ENCODE results near the gene TMEM187. TPM values are rescaled to one million over a fixed set of nuclear protein-coding genes. Genes with fewer than 3 reads are reported as not detected.

Gene TMEM187
- total and polyA plus RNA-seq, 7 donors: 2.2 to 7.8 (median 6.5) TPM

GRCh38 chrX:153948847-153949805 lies 23.4 kb upstream of the TMEM187 start:
- H3K27ac ChIP-seq: no peak overlapping the region
- ATAC-seq (no peak), DNase-seq (no peak)
- H3K9me3 ChIP-seq: no peaks in the 10 kb centered on the region
- H3K4me1 ChIP-seq: no peaks in the 10 kb centered on the region
- intact Hi-C loops (cut with DNase I): no loop called here
- WGBS, 3 donors: 63 to 80% (median 67%) methylated on average over 21 to 30 of the region's 30 CpGs
- H3K4me3 ChIP-seq: no peak overlapping the region
- TF ChIP-seq CTCF (IDR thresholded peaks at IDR 0.05): no peak
- H3K27me3 ChIP-seq (ENCODE audit: insufficient read depth in 3 of 3, low read length in 2 of 3): peaks cover 0 to under 1% (median 0%) of the 10 kb centered on the region in 3 donors
- H3K36me3 ChIP-seq (ENCODE audit: insufficient read depth in 1 of 2, low read depth in 1 of 2): peaks cover 0 to 63% of the 10 kb centered on the region in 2 donors

- WGBS, 3 donors: 82 to 88% (median 86%) methylated on average over 14 to 19 of the region's 19 CpGs
- Histone ChIP-seq H3K27me3 (ENCODE audit: insufficient read depth in 3 of 3, low read length in 2 of 3) (no peaks in the 10 kb centered on the region), H3K4me3 (no peak overlapping the region), H3K4me1 (no peaks in the 10 kb centered on the region), H3K36me3 (ENCODE audit: insufficient read depth in 1 of 2, low read depth in 1 of 2) (peaks cover 0 to 73% of the 10 kb centered on the region in 2 donors), H3K27ac (no peak overlapping the region), H3K9me3 (no peaks in the 10 kb centered on the region)
- intact Hi-C loops (cut with DNase I): loop anchor here (5.0 kb wide), 3 partner anchors 188 to 993 kb away; partner anchors contain the start of gene PLXNB3 (in 1 of the 2)
- DNase-seq: no peak
- no peak for TF ChIP-seq CTCF (IDR thresholded peaks at IDR 0.05)
- no peak for ATAC-seq
Observed at GRCh38 chrX:153950127-153950526, 22.4 kb upstream of the TMEM187 start.

DNA sequence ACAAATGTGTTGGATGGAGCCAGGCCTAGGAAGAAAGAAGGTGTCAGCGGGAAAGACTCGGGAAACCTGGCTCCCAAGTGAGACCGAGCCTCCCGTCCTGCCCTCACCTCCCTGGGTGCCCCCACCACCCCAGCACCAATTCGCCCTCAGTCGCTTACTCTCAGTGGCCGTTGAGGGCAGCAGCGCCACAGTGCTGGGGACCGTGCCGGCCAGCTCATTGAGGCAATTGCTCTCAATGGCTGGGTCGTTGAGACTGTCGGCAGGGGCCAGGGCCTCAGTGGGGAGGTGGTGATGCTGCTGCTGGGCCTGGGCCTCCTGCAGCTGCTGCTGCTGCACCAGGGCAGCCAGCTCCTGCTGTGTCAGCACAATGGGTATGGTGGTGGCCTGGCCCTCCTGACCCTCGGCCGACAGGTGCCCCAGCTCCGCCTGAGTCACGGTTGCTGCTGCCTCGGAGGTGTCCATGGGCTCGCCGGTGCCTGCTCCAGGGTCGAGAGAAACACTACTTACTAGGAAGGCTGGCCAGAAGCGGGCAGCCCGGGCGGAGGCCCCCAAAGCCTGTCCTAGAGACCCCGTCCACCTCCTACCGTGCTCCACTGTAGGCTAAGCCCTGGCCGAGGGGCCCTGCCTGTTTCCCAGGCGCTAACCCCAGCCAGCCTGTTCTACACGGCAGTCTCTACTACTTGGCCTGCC lies 20.7 kb upstream of the TMEM187 start:
- H3K9me3 ChIP-seq: no peaks in the 10 kb centered on the region
- intact Hi-C loops (cut with DNase I): loop anchor here (5.0 kb wide), 3 partner anchors 190 to 995 kb away; partner anchors contain the start of gene PLXNB3 (in 1 of the 2)
- no peaks in the 10 kb centered on the region for H3K4me1 ChIP-seq
- H3K27me3 ChIP-seq (ENCODE audit: insufficient read depth in 3 of 3, low read length in 2 of 3): no peaks in the 10 kb centered on the region
- H3K27ac ChIP-seq: no peak overlapping the region
- WGBS, 3 donors: 91 to 95% (median 93%) methylated on average over 21 to 28 of the region's 28 CpGs
- TF ChIP-seq CTCF (IDR thresholded peaks at IDR 0.05): no peak
- no peak for DNase-seq
- peaks cover 0 to 90% of the 10 kb centered on the region in 2 donors for H3K36me3 ChIP-seq (ENCODE audit: insufficient read depth in 1 of 2, low read depth in 1 of 2)
- H3K4me3 ChIP-seq: no peak overlapping the region
- no peak for ATAC-seq

GRCh38 chrX:153952373-153953026 lies 20.1 kb upstream of the TMEM187 start:
- WGBS, 3 donors: 89 to 93% (median 92%) methylated on average over 26 to 32 of the region's 32 CpGs
- ATAC-seq: no peak
- no peak for TF ChIP-seq CTCF (IDR thresholded peaks at IDR 0.05)
- no peak for DNase-seq
- H3K27ac ChIP-seq: peak overlapping the region; percentile 55
- H3K4me1 ChIP-seq: no peaks in the 10 kb centered on the region
- no peak overlapping the region for H3K4me3 ChIP-seq
- H3K36me3 ChIP-seq (ENCODE audit: insufficient read depth in 1 of 2, low read depth in 1 of 2): peaks cover 0 to 96% of the 10 kb centered on the region in 2 donors
- intact Hi-C loops (cut with DNase I): loop anchor here (1.0 to 5.0 kb wide), 4 partner anchors 188 to 995 kb away; partner anchors contain the start of gene PLXNB3 (in 2 of the 2)
- H3K27me3 ChIP-seq (ENCODE audit: insufficient read depth in 3 of 3, low read length in 2 of 3): no peaks in the 10 kb centered on the region
- H3K9me3 ChIP-seq: no peaks in the 10 kb centered on the region
